HG02852 (cell line): Measurements from ENCODE around the gene MTRFR.
"Not testable (repeated sequence)": the region's sequence is repeated elsewhere in the genome, so short reads cannot be mapped to it uniquely, and the experiment has no call there.

Source experiments
- ATAC-seq: cut with Tn5 transposase; IDR thresholded peaks from one replicate; pipeline ENCODE4 v1.9.1; 2021; ENCODE audit warnings: mild to moderate bottlenecking, moderate library complexity; ENCODE audit not compliant: unreplicated experiment

MTRFR gene

GRCh38 chr12:123248996-123249741 lies 15.9 kb downstream of the MTRFR start:
- not testable (repeated sequence) for ATAC-seq

DNA sequence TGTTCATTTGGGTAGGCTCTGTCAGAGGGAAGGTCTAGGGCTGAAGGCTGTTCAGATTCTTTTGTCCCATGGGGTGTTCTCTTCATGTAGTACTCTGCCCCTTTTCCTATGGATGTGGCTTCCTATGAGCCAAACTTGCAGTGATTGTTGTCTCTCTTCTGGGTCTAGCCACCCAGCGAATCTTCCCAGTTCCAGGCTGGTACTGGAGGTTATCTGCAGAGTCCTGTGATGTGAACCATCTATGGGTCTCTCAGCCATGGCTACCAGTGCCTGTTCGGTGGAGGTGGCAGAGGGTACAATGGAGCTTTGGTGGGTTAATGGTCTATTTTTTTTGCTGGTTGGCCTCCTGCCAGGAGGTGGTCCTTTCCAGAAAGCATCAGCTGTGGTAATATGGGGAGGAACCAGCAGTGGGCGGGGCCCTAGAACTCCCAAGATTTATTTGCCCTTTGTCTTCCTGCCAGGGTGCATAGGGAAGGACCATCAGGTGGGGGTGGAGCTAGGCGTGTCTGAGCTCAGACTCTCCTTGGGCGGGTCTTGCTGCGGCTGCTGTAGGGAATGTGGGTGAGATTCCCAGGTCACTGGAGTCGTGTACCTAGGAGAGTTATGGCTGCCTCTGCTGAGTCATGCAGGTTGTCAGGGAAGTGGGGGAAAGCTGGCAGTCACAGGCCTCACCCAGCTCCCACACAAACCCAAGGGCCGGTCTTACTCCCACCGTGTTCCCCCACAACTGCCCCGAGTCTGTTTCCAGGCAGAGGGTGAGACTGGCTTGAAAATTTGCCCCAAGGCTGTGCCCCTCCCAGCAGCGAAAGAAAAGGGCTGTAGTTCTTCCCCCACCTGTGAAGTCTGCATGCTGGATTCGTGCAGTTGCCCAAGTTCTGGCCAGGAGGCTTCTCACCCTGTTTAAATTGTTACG lies 17.5 kb downstream of the MTRFR start:
- no peak for ATAC-seq

DNA sequence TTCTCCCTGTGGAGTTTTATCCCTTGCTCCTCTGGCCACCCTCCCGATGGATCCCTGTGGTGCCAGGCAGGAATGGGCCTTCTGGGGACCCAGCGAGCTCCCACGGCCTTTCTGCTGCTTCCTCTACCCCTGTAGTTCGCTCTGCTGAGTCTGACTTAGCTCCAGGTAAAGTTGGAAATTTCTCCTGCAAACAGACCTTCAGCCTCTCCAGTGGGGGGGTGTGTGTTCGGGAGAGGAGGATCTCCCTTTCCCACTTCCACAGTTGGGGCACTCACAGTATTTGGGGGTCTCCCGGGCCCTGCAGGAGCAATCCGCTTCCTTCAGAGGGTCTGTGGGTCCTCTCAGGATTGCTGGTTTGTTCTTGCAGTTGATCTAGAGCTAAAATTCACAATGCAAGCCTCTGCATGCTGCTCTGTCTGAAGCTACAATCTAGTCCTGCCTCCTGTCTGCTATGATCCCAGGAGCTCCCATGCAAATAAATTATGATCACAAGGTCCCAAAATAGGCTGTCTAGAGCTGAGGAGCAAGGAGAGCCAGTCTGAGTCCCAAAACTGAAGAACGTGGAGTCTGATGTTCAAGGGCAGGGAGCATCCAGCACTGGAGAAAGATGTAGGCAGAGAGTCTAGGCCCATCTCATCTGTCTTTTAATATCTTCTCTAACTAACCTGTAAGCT lies 18.3 kb downstream of the MTRFR start:
- ATAC-seq = no peak

- not testable (repeated sequence) for ATAC-seq
These were observed 19.1 kb downstream of the MTRFR start for GRCh38 chr12:123252365-123252764.

- ATAC-seq = no peak
These were observed 20.6 kb downstream of the MTRFR start for GRCh38 chr12:123253641-123254459.

- no peak for ATAC-seq
These were observed 21.7 kb downstream of the MTRFR start for GRCh38 chr12:123254853-123255446.

GRCh38 chr12:123258593-123258992 lies 25.4 kb downstream of the MTRFR start:
- no peak for ATAC-seq

- no peak for ATAC-seq
These were observed 26.8 kb downstream of the MTRFR start for GRCh38 chr12:123260081-123260480.

DNA sequence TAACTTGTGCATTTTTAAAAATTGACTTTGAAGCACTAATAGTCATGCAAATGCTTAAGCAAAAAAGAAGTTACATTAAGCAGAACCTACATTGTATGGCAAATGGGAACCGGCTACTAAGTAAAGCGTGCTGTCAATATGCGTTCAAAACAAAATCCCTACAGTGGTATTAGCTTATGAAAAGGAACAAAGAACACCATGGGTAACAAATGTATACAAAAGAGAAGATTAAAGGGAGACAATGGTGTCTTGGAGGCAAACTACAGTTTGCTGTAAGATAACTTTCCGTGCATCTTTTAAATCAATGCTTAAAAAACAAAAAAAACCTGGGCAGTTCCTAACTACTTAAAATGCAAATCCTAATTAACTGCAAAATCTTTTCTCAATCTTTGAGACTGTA lies 28.0 kb downstream of the MTRFR start:
- no peak for ATAC-seq

GRCh38 chr12:123263196-123263817 lies 30.1 kb downstream of the MTRFR start:
- no peak for ATAC-seq

- ATAC-seq = no peak
These were observed 31.4 kb downstream of the MTRFR start for GRCh38 chr12:123264642-123265041.

GRCh38 chr12:123265851-123266678 lies 32.8 kb downstream of the MTRFR start:
- ATAC-seq = no peak

DNA sequence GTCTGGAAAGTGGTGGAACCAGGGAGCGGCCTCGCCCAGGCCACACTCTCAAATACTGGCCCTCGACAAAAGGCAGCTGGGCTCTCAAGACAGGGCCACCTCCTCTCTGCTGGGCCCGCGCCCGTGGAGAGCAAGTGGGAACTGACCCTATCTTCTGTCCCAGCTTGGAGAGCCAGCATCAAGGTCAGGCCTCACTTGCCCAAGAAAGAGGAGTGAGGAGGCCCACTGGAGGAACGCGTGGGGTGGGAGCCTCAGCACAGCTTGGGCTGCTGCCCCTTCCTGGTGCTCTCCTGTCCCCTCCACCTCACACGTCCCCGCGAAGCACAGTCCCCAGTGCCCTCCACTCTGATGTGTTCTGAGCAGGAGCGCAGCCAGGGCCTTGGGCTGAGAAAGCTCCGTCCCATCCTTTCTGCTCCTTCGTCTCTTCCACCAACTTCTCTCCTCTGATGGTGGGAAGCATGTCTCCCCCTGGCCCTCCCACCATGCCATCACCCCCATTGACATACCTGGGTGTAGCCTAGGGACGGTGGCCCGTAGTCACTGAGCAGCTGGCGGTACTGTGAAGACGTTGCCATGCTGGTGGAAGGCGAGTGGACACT lies 33.5 kb downstream of the MTRFR start:
- ATAC-seq = no peak

DNA sequence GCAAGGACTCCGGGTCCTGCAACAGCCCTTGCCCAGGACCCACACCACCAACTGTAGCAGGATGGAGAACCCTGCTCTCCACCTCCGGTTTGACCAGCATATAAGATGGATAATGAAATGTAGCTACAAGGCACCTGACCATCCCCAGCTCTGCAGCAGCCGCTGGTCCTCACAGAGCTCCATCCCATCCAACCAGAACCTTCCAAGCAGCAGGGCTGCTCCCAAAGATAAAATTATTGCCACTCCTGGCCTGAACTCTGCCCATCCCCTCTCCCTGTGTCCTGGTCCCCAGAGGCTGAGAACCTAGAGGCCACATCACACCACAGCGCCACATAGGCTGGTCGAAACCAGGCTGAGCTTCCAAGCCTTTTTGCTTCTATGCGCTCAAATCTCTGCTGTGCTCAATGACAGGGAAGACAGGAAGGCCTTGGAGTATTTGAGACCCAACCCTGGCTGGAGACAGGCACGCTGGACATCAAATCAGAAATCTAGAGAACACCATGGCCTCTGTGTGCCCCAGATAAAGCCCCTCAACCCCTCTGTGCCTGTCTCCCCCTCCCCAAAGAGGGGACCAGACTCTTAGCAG lies 34.2 kb downstream of the MTRFR start:
- ATAC-seq = no peak

- no peak for ATAC-seq
These were observed 35.0 kb downstream of the MTRFR start for GRCh38 chr12:123267991-123268843.

DNA sequence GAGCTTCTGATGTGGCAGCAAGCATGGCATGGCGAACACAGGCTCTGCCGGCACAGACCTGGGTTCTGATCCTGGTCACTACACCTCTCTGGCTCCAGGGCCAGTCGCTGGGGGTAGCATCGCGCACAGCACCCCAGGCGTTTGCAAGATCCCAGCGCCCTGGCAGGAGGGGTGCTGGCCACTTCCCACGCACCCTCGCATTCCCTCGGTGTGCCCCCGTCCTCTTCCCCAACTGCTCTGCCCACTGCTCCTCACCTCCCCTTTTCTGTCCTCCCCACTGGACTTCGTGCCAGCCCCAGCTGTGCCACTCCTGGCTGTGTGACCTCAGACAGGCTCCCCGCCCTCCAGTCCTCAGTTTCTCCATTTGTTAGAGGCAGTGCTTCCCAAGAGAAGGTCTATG lies 35.6 kb downstream of the MTRFR start:
- no peak for ATAC-seq

DNA sequence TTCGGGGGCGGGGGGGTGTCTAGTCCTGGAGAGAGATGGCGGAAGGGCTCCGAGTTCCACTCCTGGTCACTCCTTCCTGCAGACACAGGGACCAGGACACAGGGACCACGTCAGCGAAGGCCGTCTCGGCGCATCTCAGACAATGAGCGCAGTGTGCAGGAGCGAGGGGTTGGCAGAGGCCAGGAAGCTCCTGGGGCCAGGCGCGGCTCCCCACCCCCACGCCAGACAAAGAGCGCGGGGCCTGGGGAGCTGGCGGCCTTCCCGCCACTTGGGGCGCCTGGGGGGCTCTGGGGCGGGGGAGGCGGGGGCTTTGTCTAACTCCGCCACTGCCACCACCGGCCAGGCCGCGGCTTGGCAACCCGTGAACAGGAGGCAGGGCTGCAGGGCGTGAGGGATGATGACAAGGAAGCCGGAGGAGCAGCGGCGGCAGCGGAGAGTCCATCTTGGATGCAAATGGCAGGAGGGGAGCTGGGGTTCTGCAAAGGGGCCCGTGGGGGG lies 36.2 kb downstream of the MTRFR start:
- ATAC-seq = no peak
